ENCODE results near the gene FGFRL1.

DNA sequence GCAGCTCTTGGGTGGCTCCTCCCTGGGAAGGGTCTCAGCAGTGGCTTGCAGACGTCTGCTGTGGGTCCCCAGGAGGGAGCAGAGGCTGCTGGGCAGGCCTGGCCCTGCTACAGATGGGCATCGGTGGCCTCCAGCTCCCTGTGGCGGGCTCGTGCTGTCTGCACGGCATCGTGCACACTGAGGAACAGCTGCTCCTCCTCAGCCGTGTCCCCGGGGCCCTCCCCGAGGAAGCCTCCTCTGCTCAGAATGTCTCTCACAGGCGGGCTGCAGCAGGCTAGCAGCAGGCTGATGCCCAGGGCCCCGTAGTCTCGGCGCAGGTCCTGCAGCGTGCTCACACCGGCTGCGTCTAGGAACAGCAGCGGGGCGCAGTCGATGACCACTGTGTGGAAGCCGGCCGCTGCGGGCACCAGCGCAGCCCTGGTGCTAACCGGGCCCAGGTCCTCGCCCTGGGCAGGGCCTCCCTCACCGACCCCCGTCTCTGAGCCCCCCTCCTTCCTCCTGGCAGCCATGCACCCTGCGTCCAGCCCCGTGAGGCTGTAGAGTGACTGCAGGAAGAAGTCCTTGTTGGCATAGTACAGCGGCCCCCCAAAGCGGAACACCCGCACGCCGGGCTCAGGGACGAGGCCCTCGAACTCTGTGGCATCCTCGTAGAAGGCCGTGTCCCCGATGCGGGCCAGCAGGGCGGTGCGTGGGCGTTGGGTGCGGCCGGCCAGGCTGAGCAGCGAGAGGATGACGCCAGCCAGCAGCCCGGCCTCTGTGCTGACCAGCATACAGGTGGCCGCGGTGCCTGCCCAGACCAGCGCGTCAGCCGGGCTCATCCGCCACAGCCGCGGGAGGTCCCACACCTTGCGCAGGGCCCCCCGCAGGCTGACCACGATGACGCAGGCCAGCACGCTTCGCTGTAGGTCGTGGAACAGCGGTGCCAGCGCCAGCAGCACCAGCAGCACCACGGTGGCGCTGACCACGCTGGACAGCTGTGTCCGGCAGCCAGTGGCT lies 22.4 kb upstream of the FGFRL1 start:
- TF ChIP-seq, protein P1, sequence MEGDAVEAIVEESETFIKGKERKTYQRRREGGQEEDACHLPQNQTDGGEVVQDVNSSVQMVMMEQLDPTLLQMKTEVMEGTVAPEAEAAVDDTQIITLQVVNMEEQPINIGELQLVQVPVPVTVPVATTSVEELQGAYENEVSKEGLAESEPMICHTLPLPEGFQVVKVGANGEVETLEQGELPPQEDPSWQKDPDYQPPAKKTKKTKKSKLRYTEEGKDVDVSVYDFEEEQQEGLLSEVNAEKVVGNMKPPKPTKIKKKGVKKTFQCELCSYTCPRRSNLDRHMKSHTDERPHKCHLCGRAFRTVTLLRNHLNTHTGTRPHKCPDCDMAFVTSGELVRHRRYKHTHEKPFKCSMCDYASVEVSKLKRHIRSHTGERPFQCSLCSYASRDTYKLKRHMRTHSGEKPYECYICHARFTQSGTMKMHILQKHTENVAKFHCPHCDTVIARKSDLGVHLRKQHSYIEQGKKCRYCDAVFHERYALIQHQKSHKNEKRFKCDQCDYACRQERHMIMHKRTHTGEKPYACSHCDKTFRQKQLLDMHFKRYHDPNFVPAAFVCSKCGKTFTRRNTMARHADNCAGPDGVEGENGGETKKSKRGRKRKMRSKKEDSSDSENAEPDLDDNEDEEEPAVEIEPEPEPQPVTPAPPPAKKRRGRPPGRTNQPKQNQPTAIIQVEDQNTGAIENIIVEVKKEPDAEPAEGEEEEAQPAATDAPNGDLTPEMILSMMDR (optimal IDR thresholded peaks at IDR 0.05 in 1 of 3, IDR thresholded peaks at IDR 0.05 in 1 of 3, conservative IDR thresholded peaks at IDR 0.05 in 1 of 3; ENCODE audit: extremely low read depth in 1 of 3, insufficient read depth in 2 of 3, low read length in 3 of 3) = no peak
- TF ChIP-seq EZH2 (IDR thresholded peaks at IDR 0.05; ENCODE audit: low read length) = no peak

Data from keratinocyte (primary cell).